T-helper 1 cell treated with Interleukin-12 subunit alpha and Interleukin-12 subunit beta and Interleukin-4 antibody, amounts not matched to agents 30 μg/mL and 1 μg/mL, for 36 hours (primary cell): ENCODE results near the gene CASTOR1.

ENCODE experiments used
- H3K27ac Mint-ChIP-seq: one replicate; pipeline ENCODE4 v1.8.0; 2021; ENCODE audit warnings: mild to moderate bottlenecking, mixed read lengths
- H3K27me3 Mint-ChIP-seq: one replicate; pipeline ENCODE4 v1.8.0; 2021; ENCODE audit warnings: low read depth, mixed read lengths
- H3K36me3 Mint-ChIP-seq: one replicate; pipeline ENCODE4 v1.8.0; 2021; ENCODE audit warnings: low read depth, mixed read lengths
- H3K4me1 Mint-ChIP-seq: one replicate; pipeline ENCODE4 v1.8.0; 2021; ENCODE audit warnings: low read depth, mixed read lengths
- H3K4me3 Mint-ChIP-seq: one replicate; pipeline ENCODE4 v1.8.0; 2021; ENCODE audit warnings: mild to moderate bottlenecking, moderate library complexity, mixed read lengths
- H3K9me3 Mint-ChIP-seq: one replicate; pipeline ENCODE4 v1.8.0; 2021; ENCODE audit warnings: mixed read lengths

CASTOR1 gene

GRCh38 chr22:30287648-30288418 lies 1.5 kb downstream of the CASTOR1 start:
- peaks cover 45% of the 10 kb centered on the region for H3K4me1 Mint-ChIP-seq
- peaks cover 11% of the 10 kb centered on the region for H3K36me3 Mint-ChIP-seq
- no peaks in the 10 kb centered on the region for H3K9me3 Mint-ChIP-seq
- H3K27me3 Mint-ChIP-seq, result no peaks in the 10 kb centered on the region
- peak overlapping the region; percentile 82 for H3K4me3 Mint-ChIP-seq
- H3K27ac Mint-ChIP-seq, result peak overlapping the region; percentile 69

GRCh38 chr22:30286813-30287647 lies 2.3 kb downstream of the CASTOR1 start:
- Mint-ChIP-seq H3K4me1 (peaks cover 50% of the 10 kb centered on the region), H3K27me3 (no peaks in the 10 kb centered on the region), H3K9me3 (no peaks in the 10 kb centered on the region), H3K36me3 (peaks cover 11% of the 10 kb centered on the region), H3K27ac (peak overlapping the region; percentile 52), H3K4me3 (no peak overlapping the region)

GRCh38 chr22:30286331-30286730 lies 3.0 kb downstream of the CASTOR1 start:
- peak overlapping the region; percentile 52 for H3K27ac Mint-ChIP-seq
- no peaks in the 10 kb centered on the region for H3K27me3 Mint-ChIP-seq
- H3K4me3 Mint-ChIP-seq, result no peak overlapping the region
- no peaks in the 10 kb centered on the region for H3K9me3 Mint-ChIP-seq
- peaks cover 51% of the 10 kb centered on the region for H3K4me1 Mint-ChIP-seq
- peaks cover 8% of the 10 kb centered on the region for H3K36me3 Mint-ChIP-seq

GRCh38 chr22:30285846-30286200 lies 3.5 kb downstream of the CASTOR1 start:
- Mint-ChIP-seq H3K27me3 (no peaks in the 10 kb centered on the region), H3K9me3 (no peaks in the 10 kb centered on the region), H3K4me3 (no peak overlapping the region), H3K27ac (no peak overlapping the region), H3K4me1 (peaks cover 51% of the 10 kb centered on the region), H3K36me3 (peaks cover 8% of the 10 kb centered on the region)

- Mint-ChIP-seq H3K36me3 (peaks cover 8% of the 10 kb centered on the region), H3K27ac (peak overlapping the region; percentile 79), H3K4me1 (peaks cover 46% of the 10 kb centered on the region), H3K4me3 (no peak overlapping the region), H3K27me3 (no peaks in the 10 kb centered on the region), H3K9me3 (no peaks in the 10 kb centered on the region)
Measured at GRCh38 chr22:30285176-30285845, 4.0 kb downstream of the CASTOR1 start.

GRCh38 chr22:30284666-30285065 lies 4.6 kb downstream of the CASTOR1 start:
- Mint-ChIP-seq H3K4me3 (peak overlapping the region; percentile 26), H3K4me1 (peaks cover 42% of the 10 kb centered on the region), H3K36me3 (peaks cover 10% of the 10 kb centered on the region), H3K27ac (peak overlapping the region; percentile 79), H3K9me3 (no peaks in the 10 kb centered on the region), H3K27me3 (no peaks in the 10 kb centered on the region)

GRCh38 chr22:30284172-30284571 lies 5.1 kb downstream of the CASTOR1 start:
- H3K36me3 Mint-ChIP-seq, result peaks cover 11% of the 10 kb centered on the region
- H3K9me3 Mint-ChIP-seq, result no peaks in the 10 kb centered on the region
- peak overlapping the region; percentile 26 for H3K4me3 Mint-ChIP-seq
- H3K4me1 Mint-ChIP-seq, result peaks cover 44% of the 10 kb centered on the region
- H3K27ac Mint-ChIP-seq, result peak overlapping the region; percentile 50
- no peaks in the 10 kb centered on the region for H3K27me3 Mint-ChIP-seq

- Mint-ChIP-seq H3K4me3 (peak overlapping the region; percentile 51), H3K27ac (peak overlapping the region; percentile 57)
Measured at GRCh38 chr22:30283342-30283741, 6.0 kb downstream of the CASTOR1 start.

GRCh38 chr22:30282616-30283046 lies 6.7 kb downstream of the CASTOR1 start:
- peak overlapping the region; percentile 57 for H3K27ac Mint-ChIP-seq
- H3K36me3 Mint-ChIP-seq, result peaks cover 18% of the 10 kb centered on the region
- peak overlapping the region; percentile 51 for H3K4me3 Mint-ChIP-seq
- H3K9me3 Mint-ChIP-seq, result no peaks in the 10 kb centered on the region
- H3K4me1 Mint-ChIP-seq, result peaks cover 49% of the 10 kb centered on the region
- H3K27me3 Mint-ChIP-seq, result no peaks in the 10 kb centered on the region

More at GRCh38 chr22:30283342-30283741, 6.0 kb downstream of the CASTOR1 start:
- Mint-ChIP-seq H3K4me1 (peaks cover 50% of the 10 kb centered on the region), H3K9me3 (no peaks in the 10 kb centered on the region), H3K36me3 (peaks cover 15% of the 10 kb centered on the region), H3K27me3 (no peaks in the 10 kb centered on the region)

- Mint-ChIP-seq H3K9me3 (no peaks in the 10 kb centered on the region), H3K27ac (no peak overlapping the region), H3K4me3 (no peak overlapping the region), H3K36me3 (peaks cover 25% of the 10 kb centered on the region), H3K4me1 (peaks cover 55% of the 10 kb centered on the region), H3K27me3 (no peaks in the 10 kb centered on the region)
Measured at GRCh38 chr22:30280505-30280904, 8.8 kb downstream of the CASTOR1 start.

- H3K27me3 Mint-ChIP-seq, result no peaks in the 10 kb centered on the region
- H3K4me1 Mint-ChIP-seq, result peaks cover 55% of the 10 kb centered on the region
- no peak overlapping the region for H3K27ac Mint-ChIP-seq
- no peak overlapping the region for H3K4me3 Mint-ChIP-seq
- peaks cover 23% of the 10 kb centered on the region for H3K36me3 Mint-ChIP-seq
- H3K9me3 Mint-ChIP-seq, result no peaks in the 10 kb centered on the region
Measured at GRCh38 chr22:30279932-30280331, 9.4 kb downstream of the CASTOR1 start.

GRCh38 chr22:30279046-30279788 lies 10.1 kb downstream of the CASTOR1 start:
- Mint-ChIP-seq H3K27ac (peak overlapping the region; percentile 11), H3K9me3 (no peaks in the 10 kb centered on the region), H3K4me3 (no peak overlapping the region), H3K4me1 (peaks cover 54% of the 10 kb centered on the region), H3K36me3 (peaks cover 22% of the 10 kb centered on the region), H3K27me3 (no peaks in the 10 kb centered on the region)

GRCh38 chr22:30277547-30278344 lies 11.6 kb downstream of the CASTOR1 start:
- no peaks in the 10 kb centered on the region for H3K9me3 Mint-ChIP-seq
- peaks cover 52% of the 10 kb centered on the region for H3K4me1 Mint-ChIP-seq
- H3K27ac Mint-ChIP-seq, result no peak overlapping the region
- no peak overlapping the region for H3K4me3 Mint-ChIP-seq
- H3K36me3 Mint-ChIP-seq, result peaks cover 25% of the 10 kb centered on the region
- H3K27me3 Mint-ChIP-seq, result no peaks in the 10 kb centered on the region
